Jurkat, Clone E6-1 (cell line): ENCODE measurements around the gene DNMT3L.
"Not testable (repeated sequence)": the region's sequence is repeated elsewhere in the genome, so short reads cannot be mapped to it uniquely, and the experiment has no call there.

ENCODE experiments used
- DNase-seq: peaks from one replicate; pipeline ENCODE4 v3.0.0-alpha.2; 2011; ENCODE audit warnings: low read depth, low spot score
- H3K4me3 ChIP-seq: 2 replicates; pipeline ENCODE4 v1.5.1; 2011; ENCODE audit warnings: mild to moderate bottlenecking, low read length, control low read depth, moderate library complexity

The DNMT3L gene

GRCh38 chr21:44259082-44259705 is 2.5 kb downstream of the DNMT3L start:
- DNase-seq = no peak
- H3K4me3 ChIP-seq = no peak overlapping the region

- DNase-seq = no peak
- no peak overlapping the region for H3K4me3 ChIP-seq
These were observed 3.5 kb downstream of the DNMT3L start for GRCh38 chr21:44258056-44258725.

GRCh38 chr21:44255511-44255981 is 6.2 kb downstream of the DNMT3L start:
- no peak for DNase-seq
- H3K4me3 ChIP-seq = no peak overlapping the region

GRCh38 chr21:44253832-44254710 is 7.6 kb downstream of the DNMT3L start:
- DNase-seq = no peak
- no peak overlapping the region for H3K4me3 ChIP-seq

GRCh38 chr21:44249204-44250037 is 12.3 kb downstream of the DNMT3L start:
- not testable (repeated sequence) for DNase-seq, H3K4me3 ChIP-seq

GRCh38 chr21:44247904-44248303 is 13.8 kb downstream of the DNMT3L start:
- DNase-seq, H3K4me3 ChIP-seq: not testable (repeated sequence)

GRCh38 chr21:44243980-44244379 is 17.7 kb downstream of the DNMT3L start:
- not testable (repeated sequence) for DNase-seq, H3K4me3 ChIP-seq

- H3K4me3 ChIP-seq, DNase-seq: not testable (repeated sequence)
These were observed 20.4 kb downstream of the DNMT3L start for GRCh38 chr21:44241281-44241680.

- H3K4me3 ChIP-seq, DNase-seq: not testable (repeated sequence)
These were observed 20.9 kb downstream of the DNMT3L start, which contains the start of gene ICOSLG for GRCh38 chr21:44240842-44241241. TSS of gene ICOSLG (minus strand) at chr21:44240943. CDS start at chr21:44240817, 126 bp downstream.

DNA sequence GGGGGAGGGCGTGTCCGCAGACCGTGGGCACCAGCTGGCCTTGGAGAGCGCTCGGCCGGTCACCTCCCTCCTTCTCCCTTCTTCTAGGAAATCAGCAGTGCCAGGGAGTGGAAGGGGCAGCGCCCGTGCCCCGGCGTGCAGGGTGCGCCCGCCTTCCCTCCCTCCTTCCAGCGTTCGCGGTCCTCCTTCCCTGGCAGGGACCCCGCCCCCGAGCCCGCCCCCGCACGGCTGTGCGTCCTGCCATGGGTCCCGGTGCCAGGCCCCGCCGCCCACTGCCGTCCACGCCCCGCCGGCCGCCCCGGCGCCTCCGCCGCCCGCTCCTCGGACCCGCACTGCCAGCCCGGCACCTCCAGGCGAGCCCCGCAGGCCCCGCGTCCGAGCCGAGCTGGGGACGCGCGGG is 21.3 kb downstream of the DNMT3L start:
- H3K4me3 ChIP-seq, DNase-seq: not testable (repeated sequence)

GRCh38 chr21:44229561-44229960 is 32.1 kb downstream of the DNMT3L start:
- DNase-seq, H3K4me3 ChIP-seq: not testable (repeated sequence)

- not testable (repeated sequence) for H3K4me3 ChIP-seq, DNase-seq
These were observed 33.6 kb downstream of the DNMT3L start for GRCh38 chr21:44228109-44228508.

DNA sequence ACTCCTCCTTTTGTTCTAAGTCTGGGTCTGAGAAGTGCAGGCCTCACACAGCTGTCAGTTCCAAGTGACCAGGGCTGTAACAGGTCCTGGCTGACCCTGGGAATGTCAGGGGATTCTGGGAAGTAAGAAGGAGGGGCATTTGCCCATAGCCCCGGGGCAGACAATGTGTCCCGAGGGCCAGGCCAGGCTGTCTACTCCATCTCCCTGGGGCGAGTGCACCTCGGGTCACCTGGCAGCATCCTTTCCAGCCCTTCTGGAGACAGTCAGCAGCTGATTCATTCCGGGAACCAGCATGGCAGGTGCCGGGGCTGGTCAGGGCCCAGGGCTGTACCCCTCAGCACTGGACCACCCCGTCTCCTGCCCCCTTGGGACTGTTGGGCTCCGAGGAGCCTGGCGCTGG is 34.1 kb downstream of the DNMT3L start:
- DNase-seq, H3K4me3 ChIP-seq: not testable (repeated sequence)

DNA sequence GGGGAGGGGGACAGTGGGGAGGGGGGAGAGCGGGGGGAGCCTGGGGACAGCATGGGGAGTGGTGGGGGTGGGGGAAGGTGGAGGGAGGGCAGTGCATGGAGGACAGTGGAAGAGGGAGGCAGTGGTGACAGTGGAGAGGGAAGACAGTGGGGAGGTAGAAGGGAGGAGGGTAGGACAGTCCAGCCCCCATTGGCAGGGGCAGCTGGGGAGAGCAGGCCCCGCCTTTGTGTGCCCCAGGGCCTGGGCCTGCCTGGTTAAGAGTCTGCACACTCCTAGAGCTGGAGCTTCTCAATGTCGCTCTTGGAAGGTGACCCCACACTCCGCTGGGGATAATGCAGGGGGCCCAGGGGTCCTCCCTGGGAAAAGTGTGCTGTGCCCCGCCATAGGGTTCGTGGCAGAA is 36.1 kb downstream of the DNMT3L start:
- not testable (repeated sequence) for H3K4me3 ChIP-seq, DNase-seq

DNA sequence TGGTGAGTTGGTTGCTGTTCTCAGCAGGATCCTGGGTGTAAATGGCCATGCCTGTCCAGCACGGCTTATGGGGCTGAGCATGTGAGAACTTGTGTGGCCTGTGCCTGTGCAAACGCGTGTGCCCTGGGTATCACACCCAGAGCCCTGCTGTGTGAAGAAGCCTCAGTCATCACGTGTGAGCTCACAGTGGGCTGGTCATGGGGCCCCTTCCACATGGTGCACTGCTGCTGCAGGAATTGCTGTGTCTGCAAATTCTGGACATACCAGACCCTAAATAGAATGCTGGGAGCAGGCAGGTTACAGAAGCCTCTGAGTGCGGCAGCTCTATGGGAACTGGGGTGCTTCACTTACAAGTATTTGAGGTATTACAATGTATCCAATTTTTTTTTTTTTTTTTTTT is 38.4 kb downstream of the DNMT3L start:
- DNase-seq, H3K4me3 ChIP-seq: not testable (repeated sequence)

GRCh38 chr21:44220674-44221073 is 41.0 kb downstream of the DNMT3L start:
- DNase-seq, H3K4me3 ChIP-seq: not testable (repeated sequence)

GRCh38 chr21:44218461-44218860 is 43.2 kb downstream of the DNMT3L start:
- DNase-seq, H3K4me3 ChIP-seq: not testable (repeated sequence)

DNA sequence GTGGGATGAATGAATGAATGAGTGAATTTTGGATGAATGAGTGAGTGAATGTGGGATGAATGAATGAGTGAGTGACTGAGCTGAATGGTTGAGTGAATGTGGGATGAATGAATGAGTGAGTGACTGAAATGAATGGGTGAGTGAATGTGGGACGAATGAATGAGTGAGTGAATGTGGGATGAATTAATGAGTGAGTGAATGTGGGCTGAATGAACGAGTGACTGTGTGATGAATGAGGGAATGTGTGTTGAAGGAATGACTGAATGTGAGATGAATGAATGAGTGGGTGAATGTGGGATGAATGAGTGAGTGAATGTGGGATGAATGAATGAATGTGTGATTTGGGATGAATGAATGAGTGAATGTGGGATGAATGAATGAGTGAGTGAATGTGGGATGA is 49.7 kb downstream of the DNMT3L start:
- DNase-seq, H3K4me3 ChIP-seq: not testable (repeated sequence)

- not testable (repeated sequence) for H3K4me3 ChIP-seq, DNase-seq
These were observed 50.1 kb downstream of the DNMT3L start for GRCh38 chr21:44211574-44211973.
